ENCODE results near the gene MPDU1.

The MPDU1 gene

GRCh38 chr17:7561028-7561575 lies 22.6 kb upstream of the MPDU1 start:
- DNase-seq = no peak

DNA sequence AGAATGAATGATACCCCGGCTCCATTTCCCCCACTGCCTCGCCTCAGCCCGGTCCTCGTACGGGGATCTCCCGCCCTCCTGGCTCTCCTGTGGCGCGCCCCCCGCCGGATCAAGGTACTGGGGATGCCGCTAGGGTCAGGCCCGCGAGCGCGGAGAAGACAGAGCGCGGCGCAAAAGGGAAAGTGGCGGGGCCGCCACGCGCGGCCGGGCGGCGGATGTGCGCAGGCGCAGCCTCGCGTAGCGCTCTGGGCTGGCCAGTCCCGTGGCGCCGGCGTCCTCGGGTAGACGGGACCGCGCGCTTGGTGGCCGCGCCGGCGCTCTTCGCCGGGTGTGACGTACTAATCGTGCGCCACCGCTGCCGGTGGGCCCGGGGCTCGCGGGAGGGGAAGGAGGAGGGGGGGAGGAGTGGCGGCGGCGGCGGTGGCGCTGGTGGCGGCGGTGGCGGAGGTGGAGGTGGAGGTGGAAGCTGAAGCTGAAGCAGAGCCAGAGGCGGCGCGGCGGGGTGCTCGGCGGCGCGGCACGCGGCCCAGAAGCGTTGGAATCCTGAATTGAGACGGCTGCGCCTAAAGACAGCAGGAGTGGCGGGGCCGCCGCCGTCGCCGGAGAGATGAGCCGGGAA lies 22.0 kb upstream of the MPDU1 start, which contains the start of gene SENP3:
Gene SENP3, plus strand, starts transcription at position 331 of the 619 bp plus-strand sequence. CDS start 1,158 bp downstream, outside the sequence.
- no peak for DNase-seq

DNA sequence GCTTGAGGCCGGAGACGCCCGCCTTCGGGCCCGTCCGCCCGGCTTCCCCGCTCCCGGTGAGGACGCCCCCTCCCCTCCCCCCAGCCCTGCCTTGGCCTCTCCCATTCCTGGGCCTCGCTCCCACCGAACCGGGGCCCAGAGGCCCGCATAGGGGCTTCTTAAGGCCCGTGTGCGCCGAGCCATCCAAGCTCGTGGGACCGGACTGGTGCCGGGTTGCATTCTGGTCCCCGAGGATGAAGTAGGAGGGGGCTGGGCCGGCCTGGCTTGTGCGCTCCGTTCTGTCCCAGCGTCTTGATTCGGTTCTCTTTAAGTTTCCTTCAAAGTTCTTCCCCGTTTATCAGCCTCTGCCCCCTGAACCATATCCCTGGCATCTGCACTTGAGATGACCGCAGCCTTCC lies 21.4 kb upstream of the MPDU1 start:
- no peak for DNase-seq

- DNase-seq = no peak
These were observed 20.4 kb upstream of the MPDU1 start for GRCh38 chr17:7563115-7563869.

DNA sequence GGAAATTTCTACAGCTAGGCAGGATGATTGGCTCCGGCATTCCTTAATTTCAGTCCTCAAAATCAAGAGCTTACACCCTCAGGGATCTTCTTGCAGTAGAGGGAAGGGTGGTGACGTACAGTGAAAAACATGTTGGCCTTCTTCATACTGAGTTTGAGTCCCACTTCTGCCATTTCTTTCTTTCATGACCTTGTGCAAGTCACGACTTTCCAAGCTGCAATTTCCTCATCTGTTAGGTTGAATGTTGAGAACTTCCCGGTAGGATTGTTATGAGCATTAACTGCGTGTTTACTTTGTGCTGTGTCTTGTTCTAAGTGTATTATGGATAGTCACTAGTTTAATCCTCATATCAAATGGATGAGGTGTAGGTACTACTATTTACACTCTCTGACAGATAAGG lies 14.1 kb upstream of the MPDU1 start:
- DNase-seq = no peak

- no peak for DNase-seq
These were observed 13.3 kb upstream of the MPDU1 start for GRCh38 chr17:7570351-7570750.

DNA sequence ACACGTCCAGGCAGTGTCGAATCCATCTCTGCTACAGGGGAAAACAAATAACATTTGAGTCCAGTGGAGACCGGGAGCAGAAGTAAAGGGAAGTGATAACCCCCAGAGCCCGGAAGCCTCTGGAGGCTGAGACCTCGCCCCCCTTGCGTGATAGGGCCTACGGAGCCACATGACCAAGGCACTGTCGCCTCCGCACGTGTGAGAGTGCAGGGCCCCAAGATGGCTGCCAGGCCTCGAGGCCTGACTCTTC lies 11.4 kb upstream of the MPDU1 start:
- DNase-seq = no peak

- peak; percentile 69 for DNase-seq
These were observed 10.9 kb upstream of the MPDU1 start for GRCh38 chr17:7572588-7573323.

DNA sequence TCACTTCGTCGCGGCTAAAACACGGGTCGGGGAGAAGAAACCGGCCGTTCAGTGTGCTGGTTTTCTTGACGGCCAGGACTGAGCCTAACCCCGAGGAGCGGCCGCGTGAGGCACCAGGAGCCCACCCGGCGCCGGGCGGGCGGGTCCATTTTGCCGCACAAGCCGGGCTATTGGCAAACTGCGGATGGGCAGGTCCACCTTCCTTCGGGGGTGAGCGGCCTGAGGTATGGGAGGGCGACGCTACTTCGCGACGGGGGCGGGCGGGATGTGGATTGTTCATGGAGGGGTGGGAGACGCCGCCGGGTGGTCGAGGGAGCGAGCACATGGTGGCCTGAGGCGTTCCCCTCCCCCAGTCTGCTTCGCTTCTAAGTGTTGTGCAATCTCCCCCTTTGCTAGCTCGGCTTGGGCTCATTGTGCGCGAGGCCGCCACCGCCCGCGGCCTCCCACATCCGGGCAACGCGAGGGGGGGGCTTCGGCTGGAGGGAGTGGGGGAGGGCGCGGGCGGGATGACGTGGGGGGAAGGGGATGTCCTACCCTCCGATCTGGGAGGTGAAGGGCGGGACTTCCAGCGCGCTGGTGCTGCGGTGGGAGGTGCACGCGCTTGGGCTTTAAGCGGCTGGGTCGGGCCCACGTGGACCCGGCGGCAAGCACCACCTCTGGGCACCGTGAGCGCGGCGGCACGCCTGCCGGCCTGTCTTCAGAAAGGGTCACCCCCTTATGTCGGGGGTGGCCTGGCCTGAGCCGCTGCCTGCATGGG lies 10.2 kb upstream of the MPDU1 start:
- DNase-seq = no peak

DNA sequence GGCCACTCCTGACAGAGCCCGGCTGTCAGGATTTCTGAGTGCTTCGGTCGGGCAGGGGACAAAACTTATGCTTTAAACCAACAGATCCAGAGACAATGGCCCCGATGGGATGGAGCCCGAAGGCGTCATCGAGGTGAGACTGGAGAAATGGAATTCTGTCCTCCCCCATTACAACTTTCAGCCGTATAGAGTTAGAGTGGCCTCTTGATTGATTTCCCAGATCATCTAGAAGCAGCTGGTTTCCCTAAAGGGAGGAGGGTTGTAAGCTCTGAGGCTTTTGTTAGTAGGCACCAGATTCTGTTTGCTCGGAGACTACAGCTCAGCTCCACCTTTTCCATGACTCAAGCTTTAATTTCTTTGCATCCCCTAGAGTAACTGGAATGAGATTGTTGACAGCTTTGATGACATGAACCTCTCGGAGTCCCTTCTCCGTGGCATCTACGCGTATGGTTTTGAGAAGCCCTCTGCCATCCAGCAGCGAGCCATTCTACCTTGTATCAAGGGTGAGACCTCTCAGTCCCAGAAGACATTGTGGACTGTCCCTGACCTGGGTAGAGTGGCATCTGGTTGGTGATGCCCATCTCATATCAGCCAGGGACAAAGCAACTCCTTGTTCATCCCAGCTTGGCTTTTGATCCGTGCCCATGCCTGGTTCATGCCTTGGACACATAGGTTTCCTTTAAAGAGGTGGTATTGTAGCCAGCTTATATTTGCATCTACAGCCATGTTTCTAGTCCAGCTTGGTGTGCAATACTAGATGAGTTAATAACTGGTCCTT lies 9.3 kb upstream of the MPDU1 start:
- no peak for DNase-seq

DNA sequence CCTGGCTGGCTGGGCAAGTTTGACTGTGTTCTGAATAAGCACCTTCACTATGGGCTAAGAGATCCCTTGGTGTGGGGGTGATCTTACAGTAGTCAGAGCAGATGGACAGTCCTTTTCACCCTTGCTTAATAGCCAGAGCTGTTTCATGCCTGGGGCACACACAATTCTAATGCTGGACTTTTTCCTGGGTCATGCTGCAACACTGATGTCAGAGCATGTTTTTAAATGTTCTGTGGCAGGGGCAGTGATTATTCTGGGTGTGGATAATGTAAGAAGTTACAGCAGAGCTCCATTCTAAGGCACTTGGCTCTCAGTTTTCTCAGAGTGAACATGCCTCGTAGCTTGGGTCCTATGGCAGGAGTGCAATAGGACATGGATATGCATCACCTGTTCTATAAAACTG lies 8.2 kb upstream of the MPDU1 start:
- DNase-seq = no peak

GRCh38 chr17:7575959-7576358 lies 7.7 kb upstream of the MPDU1 start:
- DNase-seq = no peak

DNA sequence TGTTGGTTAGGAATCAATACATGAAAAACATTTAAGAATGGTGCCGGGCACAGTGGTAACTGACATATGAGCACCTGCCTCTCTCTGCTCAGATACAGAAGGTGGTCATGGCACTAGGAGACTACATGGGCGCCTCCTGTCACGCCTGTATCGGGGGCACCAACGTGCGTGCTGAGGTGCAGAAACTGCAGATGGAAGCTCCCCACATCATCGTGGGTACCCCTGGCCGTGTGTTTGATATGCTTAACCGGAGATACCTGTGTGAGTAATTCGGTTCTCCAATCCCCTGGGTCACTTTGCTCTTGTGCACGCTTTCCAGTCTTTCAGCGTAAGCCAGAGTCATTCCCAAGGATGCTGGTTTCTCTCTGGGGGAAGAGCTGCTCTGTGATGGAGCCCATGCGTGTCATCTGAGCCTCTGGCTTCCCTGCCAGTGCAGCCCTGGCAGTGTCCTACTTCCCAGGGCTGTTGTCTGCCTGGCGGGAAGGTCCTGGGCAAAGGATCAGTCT lies 7.2 kb upstream of the MPDU1 start:
- DNase-seq = no peak

DNA sequence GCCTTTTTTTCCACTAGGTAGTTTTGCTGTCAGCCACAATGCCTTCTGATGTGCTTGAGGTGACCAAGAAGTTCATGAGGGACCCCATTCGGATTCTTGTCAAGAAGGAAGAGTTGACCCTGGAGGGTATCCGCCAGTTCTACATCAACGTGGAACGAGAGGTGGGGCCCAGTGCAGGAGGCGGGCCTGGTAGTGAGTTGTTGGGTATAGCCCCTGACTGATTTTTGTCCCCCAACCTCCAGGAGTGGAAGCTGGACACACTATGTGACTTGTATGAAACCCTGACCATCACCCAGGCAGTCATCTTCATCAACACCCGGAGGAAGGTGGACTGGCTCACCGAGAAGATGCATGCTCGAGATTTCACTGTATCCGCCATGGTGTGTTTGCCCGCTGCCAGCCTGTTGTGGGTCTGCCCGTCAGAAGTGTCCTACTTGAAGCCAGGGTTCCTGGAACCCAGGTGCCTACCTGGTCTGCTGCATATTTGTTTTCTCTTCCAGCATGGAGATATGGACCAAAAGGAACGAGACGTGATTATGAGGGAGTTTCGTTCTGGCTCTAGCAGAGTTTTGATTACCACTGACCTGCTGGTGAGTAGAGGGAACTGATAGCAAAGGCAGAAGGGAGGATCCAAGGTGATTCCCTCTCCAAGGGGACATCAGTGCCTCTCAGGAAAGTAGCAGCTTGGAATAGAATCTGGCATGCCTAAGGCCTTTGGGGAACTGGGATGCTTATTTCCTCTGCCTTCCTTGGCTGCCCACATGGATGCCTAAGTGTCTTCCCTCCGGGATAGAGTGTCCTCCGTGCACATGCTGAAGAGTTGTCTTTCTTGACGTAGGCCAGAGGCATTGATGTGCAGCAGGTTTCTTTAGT lies 6.1 kb upstream of the MPDU1 start:
- no peak for DNase-seq

GRCh38 chr17:7579001-7579833 lies 4.4 kb upstream of the MPDU1 start, which contains the start of gene CD68:
TSS of gene CD68 (plus strand) at chr17:7579638. CDS start at chr17:7579678, 40 bp downstream.
- no peak for DNase-seq

DNA sequence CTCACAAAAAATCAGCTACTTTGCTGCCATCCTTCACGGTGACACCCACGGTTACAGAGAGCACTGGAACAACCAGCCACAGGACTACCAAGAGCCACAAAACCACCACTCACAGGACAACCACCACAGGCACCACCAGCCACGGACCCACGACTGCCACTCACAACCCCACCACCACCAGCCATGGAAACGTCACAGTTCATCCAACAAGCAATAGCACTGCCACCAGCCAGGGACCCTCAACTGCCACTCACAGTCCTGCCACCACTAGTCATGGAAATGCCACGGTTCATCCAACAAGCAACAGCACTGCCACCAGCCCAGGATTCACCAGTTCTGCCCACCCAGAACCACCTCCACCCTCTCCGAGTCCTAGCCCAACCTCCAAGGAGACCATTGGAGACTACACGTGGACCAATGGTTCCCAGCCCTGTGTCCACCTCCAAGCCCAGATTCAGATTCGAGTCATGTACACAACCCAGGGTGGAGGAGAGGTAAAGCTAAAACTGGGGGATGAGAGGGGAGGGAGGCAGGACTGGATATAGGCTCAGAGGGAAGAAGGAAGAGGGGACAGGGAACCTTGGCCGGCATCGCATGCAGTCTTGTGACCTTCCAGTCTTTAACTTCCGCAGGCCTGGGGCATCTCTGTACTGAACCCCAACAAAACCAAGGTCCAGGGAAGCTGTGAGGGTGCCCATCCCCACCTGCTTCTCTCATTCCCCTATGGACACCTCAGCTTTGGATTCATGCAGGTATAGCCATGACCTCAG lies 3.6 kb upstream of the MPDU1 start:
- no peak for DNase-seq

- no peak for DNase-seq
These were observed 2.8 kb upstream of the MPDU1 start for GRCh38 chr17:7580604-7581575.

Data from NCI-H524 treated with DMSO at 0.1 percent for 48 hours (cell line).